PC-3 (cell line): ENCODE results near the gene SMIM1.

ENCODE experiments used
- CTCF ChIP-seq: fragments of 300-600 bp; sonication (generic); conservative IDR thresholded peaks from 2 replicates; pipeline ENCODE4 v1.5.1; 2017; ENCODE audit warnings: antibody characterized with exemption, low read depth, mild to moderate bottlenecking, low read length
- EZH2phosphoT487 ChIP-seq: fragments of 300-600 bp; sonication (generic); IDR thresholded peaks from 2 replicates; pipeline ENCODE4 v1.6.1; 2018; ENCODE audit warnings: mild to moderate bottlenecking, antibody characterized with exemption, low read length, borderline replicate concordance

- TF ChIP-seq CTCF, result no peak
- TF ChIP-seq EZH2phosphoT487, result no peak
Measured at GRCh38 chr1:3788756-3789420, 16.3 kb downstream of the SMIM1 start.
